NOMO-1 treated with DMSO at 0.1 percent for 48 hours (cell line): ENCODE measurements around the gene PARVB.

ENCODE experiments used
- DNase-seq: peaks from one replicate; lab custom pipeline; 2025; ENCODE audit not compliant: unreplicated experiment; lab: John Stamatoyannopoulos, UW

Gene PARVB

DNA sequence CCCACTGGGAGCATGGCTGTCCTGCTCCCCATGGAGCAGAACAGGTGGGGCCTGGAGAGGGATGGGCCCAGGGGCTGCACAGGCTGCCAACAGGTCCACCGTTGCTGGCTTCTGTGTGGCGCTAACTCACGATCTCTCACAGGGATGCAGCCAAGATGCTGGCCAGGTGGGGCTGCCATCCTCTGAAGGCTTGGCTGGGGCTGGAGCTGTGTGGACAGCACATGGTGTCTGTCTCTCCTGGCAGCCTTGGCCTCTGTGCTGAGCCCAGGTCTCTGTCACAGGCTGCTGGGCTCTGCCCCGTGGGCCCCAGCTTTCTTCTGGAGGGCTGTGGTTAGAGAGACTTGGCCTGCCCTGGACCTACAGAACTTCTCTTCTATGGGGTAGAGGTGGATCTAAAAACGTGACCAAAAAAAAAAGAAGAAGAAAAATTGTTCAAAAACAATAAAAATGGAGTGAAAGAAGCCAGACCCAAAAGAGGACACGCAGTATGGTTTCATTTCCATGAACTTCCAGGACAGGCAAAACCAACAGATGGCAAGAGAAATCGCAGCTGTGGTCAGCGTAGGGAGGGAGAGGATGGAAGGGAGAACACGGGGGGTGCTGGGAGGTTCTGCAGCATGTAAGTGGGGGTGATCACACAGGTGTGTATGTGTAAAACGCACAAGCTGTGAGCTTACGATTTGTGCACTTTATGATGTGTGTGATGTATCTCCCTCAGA lies 168.9 kb downstream of the PARVB start:
- no peak for DNase-seq

DNA sequence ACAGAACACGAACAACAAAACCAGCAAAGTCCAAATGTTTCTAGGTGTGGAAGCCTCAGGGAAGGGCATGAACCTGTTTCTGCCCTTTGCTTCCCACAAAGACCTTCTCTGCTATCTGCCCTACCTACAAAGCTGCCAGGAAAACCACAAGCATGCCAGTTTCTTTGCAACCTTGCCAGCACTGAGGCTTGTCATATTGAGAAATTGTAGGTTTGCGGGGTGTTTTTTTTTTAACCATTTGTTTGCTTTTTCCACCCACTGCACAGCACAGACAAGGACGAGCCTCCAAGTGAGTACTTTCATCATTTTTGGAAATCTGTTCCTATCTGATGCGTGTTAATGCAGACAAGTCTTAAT lies 169.4 kb downstream of the PARVB start:
- DNase-seq = no peak

DNA sequence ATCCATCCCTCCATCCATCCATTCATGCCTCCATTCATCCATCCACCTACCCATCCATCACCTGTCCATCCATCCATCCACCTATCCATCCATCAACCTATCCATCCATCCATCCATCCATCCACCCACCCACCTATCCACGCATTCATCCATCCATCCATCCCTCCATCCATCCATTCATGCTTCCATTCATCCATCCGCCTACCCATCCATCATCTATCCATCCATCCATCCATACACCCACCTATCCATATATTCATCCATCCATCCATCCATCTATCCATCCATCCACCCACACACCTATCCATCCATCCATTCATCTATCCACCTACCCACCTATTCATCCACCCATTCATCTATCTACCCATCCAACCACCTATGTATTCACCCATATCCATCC lies 170.5 kb downstream of the PARVB start:
- no peak for DNase-seq

DNA sequence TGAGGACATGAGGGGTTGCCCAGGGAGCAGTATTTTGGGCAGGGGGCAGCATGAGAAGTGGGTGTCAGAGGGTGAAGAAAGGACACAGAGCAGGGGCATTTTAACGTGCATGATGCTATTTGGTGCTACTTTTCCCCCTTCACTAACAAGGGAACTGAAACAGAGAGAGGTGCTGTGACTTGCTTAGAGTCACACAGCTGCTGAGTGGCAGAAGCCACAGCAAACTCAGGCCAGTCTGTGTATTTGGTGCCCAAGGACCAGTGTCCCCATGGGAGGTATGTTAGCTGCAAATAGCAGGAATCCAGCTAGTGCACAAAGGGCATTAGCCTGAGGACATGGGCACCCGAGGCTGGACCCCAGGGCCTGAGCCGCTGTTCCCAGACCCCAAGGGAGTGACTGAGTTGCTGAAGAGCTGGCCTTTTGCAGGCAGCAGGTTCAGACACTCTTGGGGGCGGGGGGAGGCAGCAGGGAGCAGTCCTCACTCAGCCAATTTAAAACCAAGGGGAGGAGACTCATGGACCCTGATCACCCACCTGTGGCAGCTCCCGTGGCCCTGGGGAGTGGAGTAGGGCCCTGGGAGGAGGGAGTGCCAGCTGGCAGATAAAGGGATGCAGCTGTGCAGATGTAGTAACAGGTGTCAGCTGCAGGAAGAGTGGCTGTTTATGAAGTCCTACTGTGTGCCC lies 171.2 kb downstream of the PARVB start:
- DNase-seq = no peak

DNA sequence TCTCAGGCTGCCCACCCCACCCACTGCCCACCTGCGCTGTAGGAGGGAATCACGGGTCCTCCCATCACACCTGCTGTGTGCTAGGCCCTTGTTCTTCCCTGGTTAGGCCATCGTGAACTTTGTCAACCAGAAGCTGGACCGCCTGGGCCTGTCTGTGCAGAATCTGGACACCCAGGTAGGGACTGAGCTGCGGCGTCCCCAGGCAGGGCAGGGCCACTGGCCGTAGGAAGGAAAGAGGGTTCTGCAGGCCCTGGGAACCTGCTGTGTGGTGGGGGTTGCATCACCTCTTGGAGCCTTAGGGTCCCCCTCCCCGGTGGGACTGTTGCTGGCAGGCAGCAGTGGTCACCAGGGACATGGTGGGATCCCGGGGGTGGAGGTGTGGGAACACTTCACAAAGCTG lies 172.1 kb downstream of the PARVB start:
- no peak for DNase-seq

DNA sequence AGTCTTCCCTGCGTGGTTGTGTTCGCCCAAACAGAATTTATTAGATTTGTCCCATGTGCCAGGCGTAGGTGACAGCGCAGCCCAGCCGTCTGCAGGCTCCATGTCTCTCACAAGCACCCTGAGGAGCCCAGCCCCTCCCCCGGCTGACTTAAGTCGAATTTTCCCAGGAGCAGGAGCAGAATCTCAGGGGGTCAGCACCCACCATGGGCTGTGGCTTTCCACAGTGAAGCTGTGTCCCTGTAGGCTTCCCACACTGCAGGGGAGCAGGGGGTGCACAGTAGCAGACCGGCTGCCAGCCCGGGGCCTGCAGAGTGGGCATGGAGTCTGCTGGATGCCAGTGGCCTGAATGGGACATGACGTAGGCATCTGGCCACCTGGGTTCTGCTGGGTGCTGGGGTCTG lies 172.6 kb downstream of the PARVB start:
- DNase-seq = no peak

DNA sequence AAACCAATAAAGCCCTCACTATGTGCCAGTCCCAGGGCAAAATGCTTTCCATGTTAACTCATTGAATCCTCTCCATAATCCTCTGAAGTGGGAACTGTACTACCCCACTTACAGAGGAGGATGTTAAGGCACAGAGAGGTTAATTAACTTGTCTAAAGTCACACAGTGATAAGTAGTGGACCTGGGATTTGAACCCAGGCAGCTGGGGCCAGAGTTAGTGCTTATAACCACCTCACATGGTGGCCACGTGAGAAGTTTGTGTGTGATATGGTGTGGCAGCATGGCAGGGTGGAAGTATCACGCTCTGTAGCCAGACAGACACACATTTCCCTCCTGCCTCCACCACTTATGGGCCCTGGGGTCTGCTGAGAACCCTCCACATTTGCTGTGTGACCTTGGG lies 173.2 kb downstream of the PARVB start:
- no peak for DNase-seq

DNA sequence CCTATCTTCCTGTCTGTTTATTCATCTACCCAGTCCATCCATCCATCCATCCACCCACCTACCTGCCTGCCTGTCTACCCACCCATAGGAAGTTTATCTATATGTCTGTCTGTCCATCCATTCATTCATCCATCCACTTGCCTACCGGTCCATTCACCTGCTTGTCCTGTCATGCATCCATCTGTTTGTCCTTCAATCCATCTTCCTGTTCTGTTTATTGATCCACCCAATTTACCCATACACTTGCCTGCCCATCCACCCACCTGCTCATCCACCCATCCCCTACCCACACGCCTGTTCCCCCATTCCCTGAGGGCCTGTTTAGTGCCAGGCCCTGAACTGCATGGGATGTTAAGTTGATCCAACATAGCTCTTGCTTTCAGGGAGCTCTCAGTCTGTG lies 175.1 kb downstream of the PARVB start:
- DNase-seq = no peak

DNA sequence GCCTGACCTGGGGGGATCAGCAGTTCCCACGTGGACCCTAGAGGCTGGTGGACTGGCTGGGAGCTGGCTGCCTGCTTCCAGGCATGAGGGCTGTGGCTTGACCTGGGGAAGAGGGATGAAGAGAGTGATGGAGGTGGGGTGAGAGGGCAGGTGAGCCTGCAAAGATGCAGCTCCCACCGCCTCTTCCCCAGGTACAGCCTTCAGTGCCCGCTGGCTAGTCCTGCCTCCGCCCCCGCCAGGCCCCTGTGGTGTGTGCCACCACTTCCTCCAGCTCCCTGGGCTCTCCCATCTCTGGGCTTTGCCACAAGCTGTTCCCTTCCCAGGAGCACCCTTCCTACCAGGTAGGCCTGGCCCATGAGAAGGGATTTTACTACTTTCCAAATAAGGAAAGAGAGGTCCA lies 175.8 kb downstream of the PARVB start:
- no peak for DNase-seq

DNA sequence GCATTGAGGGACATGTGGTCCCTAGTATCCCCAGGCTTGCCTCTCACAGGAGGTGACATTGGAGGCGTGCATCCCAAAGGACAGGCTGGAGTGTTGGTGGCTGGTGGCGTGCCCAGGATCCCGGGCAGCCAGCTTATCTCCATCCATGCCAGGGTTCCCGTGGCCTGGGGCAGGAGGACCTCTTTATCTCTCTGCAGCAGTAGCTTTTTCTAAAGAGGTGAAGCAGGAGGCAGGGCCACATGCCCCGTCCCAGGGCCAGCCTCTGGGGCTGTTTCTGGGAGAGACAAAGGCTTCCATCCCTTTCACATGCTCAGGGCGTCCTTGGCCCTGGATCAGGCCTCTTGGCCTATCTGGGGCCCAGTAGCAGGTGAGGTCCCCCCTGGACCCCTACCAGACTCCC lies 176.3 kb downstream of the PARVB start:
- DNase-seq = no peak

DNA sequence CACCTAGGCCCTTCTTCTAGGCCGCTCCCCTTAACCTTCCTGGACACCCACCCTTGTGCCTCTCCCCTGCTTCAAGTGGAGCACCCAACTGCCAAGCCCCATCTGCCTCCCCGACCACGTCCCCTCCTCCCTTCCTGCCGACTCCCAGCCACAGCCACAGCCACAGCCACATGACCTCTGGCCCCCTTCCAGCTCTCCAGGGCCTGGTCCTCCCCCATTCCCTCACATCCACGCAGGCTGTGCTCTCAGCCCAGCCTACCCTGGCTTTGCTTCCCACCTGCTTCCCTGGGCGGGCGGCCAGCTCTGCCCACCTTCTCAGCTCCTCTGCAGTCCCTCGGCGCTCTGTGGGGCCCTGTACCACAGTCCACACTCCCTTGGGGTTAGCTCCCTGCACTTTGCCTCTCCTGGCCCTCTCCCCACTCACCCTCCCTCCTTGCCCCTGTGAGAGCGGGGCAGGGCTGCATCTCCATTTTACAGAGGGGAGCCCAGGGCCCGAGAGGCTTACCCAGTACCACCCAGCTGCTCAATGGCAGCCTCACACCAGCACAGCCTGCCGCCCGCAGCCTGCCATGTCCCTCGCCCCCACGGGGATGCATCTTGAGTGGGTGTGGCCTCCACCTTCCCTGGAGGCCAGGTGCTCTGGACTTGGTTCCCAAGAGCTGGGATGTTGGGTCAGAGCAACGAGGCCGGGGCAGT lies 176.9 kb downstream of the PARVB start:
- no peak for DNase-seq

DNA sequence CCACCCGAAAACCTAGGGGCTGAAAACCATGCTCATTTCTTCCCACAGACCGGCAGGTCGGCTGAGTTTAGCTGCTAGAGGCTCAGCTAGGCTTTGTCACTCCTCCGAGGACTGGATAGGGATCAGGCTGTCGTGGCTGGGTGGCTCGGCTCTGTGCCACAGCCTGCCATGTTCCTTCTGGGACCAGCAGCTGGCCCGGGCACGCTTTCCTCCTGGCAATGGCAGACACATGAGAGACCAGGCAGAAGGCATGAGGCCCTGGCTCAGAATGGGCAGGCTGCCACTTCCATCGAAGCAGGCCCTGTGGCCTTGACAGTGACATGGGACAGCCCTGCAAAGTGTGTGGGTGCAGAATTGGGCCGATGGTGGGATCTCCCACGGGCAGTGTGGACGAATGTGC lies 177.6 kb downstream of the PARVB start:
- no peak for DNase-seq

DNA sequence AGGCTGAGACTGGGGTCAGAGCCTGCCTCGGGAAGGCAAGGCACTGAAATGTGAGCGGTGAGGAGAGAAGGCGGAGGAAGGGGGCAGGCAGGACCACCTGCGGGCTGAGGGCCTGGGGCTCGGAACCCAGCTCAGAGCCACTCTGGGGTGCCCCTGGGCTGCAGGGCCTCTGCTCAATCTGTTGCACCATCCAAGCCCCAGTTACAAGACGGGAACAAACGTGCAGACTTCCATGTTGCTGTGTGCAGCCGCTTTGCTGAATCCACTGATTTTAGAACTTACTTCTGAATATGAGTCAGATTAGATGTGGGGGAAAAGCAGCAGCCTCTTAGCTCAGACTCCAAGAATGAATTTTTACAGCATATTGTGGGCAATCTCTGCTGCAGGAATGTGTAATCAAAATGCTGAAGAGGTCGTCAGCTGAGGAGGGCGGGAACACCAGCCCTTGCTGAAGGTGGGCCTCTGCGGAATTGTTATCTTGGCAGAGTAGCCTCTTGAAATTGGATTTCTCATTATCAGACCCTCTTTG lies 178.2 kb downstream of the PARVB start:
- no peak for DNase-seq

DNA sequence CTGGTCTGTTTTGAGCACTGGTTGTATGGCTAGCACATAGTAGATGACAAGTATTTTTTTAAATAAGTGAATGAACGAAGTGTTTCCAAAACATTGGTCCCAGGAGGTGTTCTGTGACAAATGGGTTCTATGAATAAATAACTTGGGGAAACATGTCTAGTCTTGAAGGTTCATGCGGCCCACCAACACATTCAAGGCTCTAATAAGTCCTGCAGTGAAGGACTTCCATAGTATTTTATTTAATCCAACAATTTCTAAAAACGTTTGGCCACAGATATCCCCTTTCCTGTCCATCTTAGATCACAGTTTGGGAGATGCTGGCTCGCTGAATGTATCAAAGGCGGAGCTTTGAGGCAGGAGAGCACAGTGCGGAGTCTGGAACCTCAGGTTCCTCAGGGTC lies 179.1 kb downstream of the PARVB start:
- no peak for DNase-seq

DNA sequence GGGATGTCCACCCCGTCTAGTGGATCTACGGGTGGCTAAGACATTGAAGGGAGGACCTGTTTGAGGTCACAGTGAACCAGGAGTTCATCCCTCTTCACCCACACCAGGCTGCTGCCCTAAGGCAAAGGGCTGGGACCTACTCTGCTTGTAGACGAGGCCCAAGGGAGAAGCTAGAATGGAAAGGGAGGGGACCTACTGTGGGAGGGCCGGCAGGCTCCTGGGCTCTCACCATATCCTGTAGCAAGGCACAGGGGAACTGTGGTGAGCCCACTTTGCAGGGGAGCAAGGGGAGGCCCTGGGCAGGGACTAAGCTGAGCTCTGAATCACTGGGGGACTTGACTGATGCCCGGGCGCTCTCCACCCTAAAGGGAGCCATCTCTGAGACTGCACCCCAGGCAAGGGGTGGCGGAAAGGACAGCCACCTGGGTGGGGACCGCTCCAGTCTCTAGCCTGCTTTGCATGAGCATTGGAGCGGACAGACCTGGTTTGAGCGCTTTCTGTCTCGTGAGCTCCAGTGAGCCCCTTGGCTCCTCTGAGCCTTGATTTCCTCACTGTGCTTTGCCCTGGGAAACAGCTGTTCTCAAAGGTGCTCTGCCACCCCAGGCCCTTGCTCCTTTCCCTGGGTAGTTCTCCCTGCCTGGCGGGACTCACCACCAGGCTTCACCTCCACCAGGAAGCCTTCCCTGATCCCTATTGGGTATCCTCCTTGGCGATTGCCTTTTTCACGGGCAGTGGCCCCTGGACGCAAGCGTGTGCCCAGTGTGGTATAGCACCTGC lies 180.8 kb downstream of the PARVB start:
- DNase-seq = no peak

DNA sequence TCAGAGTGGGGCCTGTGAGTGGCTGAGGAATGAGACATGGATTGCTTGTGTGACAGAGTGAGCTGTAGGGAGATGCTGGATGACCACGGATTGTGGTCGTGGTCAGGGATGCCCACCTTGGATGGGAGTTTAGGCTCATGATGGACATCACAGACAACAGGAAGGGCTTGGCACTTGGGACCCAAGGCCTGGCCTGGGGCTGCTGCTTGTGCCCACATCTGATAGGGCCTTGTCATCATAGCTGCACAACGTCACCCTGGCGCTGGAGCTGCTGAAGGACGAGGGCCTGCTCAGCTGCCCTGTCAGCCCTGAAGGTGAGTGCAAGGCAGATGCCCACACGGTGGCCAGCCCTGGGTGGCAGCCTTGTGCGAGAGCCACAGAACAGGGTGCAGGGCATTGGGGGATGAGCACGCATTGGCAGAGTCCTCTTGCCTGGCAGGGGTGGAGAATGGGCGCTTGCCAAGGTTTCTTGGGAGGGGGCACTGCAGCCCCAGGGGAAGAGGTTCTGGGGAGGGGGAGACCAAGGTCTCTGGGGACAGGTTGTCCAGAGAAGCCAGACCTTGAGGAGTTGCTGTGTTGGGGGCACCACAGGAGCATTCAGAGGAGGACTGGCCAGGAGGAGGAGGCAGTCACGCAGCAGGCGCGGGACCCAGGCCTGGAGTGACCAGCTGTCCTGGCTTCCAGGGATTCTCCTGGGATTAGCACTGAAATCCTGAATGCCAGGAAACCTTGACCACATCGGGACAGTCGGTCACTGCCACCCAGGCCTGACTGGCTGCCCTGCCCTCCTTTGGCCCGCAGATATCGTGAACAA lies 181.6 kb downstream of the PARVB start:
- no peak for DNase-seq

DNA sequence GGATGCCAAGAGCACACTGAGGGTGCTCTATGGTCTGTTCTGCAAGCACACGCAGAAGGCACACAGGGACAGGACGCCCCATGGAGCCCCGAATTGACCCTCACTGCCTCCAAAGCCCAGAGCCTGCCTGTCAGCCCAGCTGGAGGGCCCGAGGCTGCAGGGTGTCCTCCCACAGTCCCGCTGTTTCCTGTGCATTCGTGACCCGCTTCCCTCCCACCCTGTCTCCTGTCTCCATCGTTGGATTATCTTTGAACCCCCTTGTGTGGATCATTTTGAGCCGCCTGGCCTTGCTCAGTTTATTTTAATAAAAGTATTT lies 182.2 kb downstream of the PARVB start:
- DNase-seq = no peak

DNA sequence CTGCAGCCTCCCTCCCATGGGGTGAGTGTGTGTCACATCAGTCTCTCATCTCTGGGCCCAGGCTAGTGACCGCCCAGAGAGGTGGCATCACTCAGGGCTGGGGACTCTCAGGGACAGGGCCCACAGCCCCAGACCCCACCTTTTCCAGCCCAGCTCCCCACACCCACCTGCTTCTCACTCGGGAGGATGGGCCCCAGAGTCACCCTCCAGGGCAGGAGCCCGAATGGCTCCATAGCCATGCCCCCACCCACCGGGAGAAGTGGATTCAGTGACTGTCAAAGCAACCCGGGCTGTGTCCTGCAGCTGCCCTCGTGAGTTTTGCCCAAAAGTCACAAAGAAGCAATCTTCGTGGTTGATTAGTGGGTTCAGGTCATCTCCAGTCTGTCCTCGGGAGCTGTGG lies 182.6 kb downstream of the PARVB start:
- no peak for DNase-seq

DNA sequence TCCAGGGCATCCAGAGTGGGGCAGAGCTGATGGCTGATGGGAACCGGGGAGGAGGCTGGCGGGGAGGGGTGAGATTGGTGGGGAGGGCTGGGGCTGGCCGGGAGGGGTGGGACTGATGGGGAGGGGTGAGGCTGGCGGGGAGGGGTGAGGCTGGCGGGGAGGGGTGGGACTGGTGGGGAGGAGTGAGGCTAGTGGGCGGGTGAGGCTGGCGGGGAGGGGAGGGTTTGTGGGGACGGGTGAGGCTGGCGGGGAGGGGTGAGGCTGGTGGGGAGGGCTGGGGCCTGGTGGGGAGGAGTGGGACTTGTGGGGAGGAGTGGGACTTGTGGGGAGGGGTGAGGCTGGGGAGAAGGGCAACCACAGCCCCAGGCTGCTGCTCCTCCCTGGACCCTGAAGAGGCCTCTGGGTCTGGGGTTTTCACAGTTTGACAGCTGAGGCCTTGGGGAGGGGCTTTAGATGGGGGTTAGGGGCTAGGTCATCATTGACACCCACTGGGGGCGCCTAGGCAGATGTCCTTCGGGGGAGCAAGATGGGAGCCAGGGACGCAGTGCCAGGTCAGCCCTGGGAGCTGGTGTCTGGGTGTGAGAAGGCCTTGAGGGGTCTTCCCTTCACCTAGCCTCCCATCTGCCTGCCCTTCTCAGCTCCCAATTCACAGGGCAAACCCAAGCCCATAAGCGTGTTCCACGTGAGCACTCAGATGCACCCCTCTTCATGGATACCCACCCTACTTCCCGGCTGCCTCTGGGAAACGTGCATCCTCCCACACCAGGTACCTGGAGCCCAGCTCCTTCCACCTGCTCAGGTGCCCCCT lies 183.3 kb downstream of the PARVB start:
- DNase-seq = no peak

DNA sequence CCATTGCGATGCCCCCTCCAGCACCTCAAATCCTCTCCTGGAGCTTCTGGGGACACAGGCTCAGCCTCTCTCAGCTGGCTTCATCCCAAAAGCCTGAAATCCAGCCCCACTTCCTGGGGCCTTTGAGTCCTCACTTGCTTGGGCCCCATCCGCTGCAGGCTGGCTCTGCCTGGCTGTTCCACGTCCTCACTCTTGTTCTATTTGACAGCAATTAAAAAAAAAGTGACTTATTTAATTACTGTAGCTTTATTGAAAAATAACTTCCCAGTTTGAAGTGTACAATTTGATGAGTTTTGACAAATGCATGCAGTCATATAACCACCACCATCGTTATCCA lies 183.8 kb downstream of the PARVB start:
- no peak for DNase-seq
